Heart left ventricle (tissue), 16 donors: Measurements from ENCODE around the gene TRERF1. TPM values are rescaled to one million over a fixed set of nuclear protein-coding genes. Genes with fewer than 3 reads are reported as not detected.

ENCODE experiments used
- ATAC-seq, 4 donors: fragments of 200-7000 bp; cut with Tn5 transposase; one replicate each; pipeline ENCODE4 v1.9.1; 2020 to 2022; ENCODE audit warnings: moderate library complexity in 4 of 4, mild to moderate bottlenecking in 3 of 4, moderate number of reproducible peaks in 1 of 4
- DNase-seq, 5 donors: peaks; one replicate each; pipeline ENCODE4 v3.0.0-alpha.2; 2020
- H3K27ac ChIP-seq, 12 donors: fragments of 200-600 bp; sonication (generic) in 4 of 12; one replicate each; pipeline versions ENCODE4 v1.5.0 to v1.8.0; 2016 to 2022; ENCODE audit warnings: mild to moderate bottlenecking in 2 of 12
- H3K27me3 ChIP-seq, 9 donors: fragments of 200-600 bp; sonication (generic) in 2 of 9; one replicate each; pipeline versions ENCODE4 v1.5.1 to v1.8.0; 2016 to 2022; ENCODE audit warnings: mild to moderate bottlenecking in 3 of 9
- H3K36me3 ChIP-seq, 9 donors: fragments of 200-600 bp; sonication (generic) in 2 of 9; one replicate each; pipeline versions ENCODE4 v1.5.0 to v1.8.0; 2018 to 2022; ENCODE audit warnings: mild to moderate bottlenecking in 2 of 9
- H3K4me1 ChIP-seq, 12 donors: fragments of 200-600 bp; sonication (generic) in 4 of 12; one replicate each; pipeline versions ENCODE4 v1.5.0 to v1.8.0; 2016 to 2022; ENCODE audit warnings: mild to moderate bottlenecking in 3 of 12
- H3K4me3 ChIP-seq, 12 donors: fragments of 200-600 bp; sonication (generic) in 4 of 12; one replicate each; pipeline versions ENCODE4 v1.5.0 to v1.8.0; 2017 to 2022; ENCODE audit warnings: mild to moderate bottlenecking in 9 of 12, moderate library complexity in 4 of 12
- H3K9me3 ChIP-seq, 12 donors: fragments of 200-600 bp; sonication (generic) in 4 of 12; one replicate each; pipeline versions ENCODE4 v1.5.0 to v1.8.0; 2016 to 2022; ENCODE audit warnings: mild to moderate bottlenecking in 1 of 12
- CTCF ChIP-seq, 12 donors: fragments of 200-600 bp; sonication (generic) in 4 of 12; IDR thresholded peaks; one replicate each; pipeline versions ENCODE4 v1.5.0 to v1.8.0; 2018 to 2022; ENCODE audit warnings: antibody characterized with exemption in 12 of 12, mild to moderate bottlenecking in 5 of 12
- POLR2A ChIP-seq, 2 donors: fragments of 450-650 bp; IDR thresholded peaks; one replicate each; pipeline ENCODE4 v1.6.1; 2017; ENCODE audit warnings: antibody characterized with exemption in 2 of 2, mild to moderate bottlenecking in 2 of 2, moderate library complexity in 2 of 2
- WGBS, 4 donors: extraction: QIAGEN DNeasy Blood & Tissue Kit in 2 of 4; methylation state at CpG; one replicate each; pipeline versions ENCODE4 v1.1.5 to v1.1.7; 2013 to 2018; 5-methylcytosine and 5-hydroxymethylcytosine counted together
- intact Hi-C, 10 donors: fragments of 100-400 bp; cut with DNase I; formaldehyde crosslinking; loops; one replicate each; pipeline versions ENCODE4 v1.11.1 to v1.14.2; 2022
- polyA plus RNA-seq, 2 donors: library from polyadenylated mRNA; stranded (reverse); fragments of 200-250 nt; gene quantifications; one replicate each; pipeline ENCODE4 v1.2.3, GENCODE V29; 2013
- total RNA-seq, 9 donors: library from RNA; depleted of rRNA in 2 of 9; stranded (reverse); fragments of >200 nt in 2 of 9; fragmentation: NEBNext Ultra II Directional in 3 of 9; extraction: Animal tissue kit (Norgen Biotek cat#: 25700) in 3 of 9; gene quantifications; one replicate each; pipeline versions ENCODE4 v1.1.0 to v1.2.4, GENCODE V29; 2016 to 2023
- donor health status: ischemic (EF 13 %, LVEDD 7.1; RV severe dilation, severe dysfunction).
- donor health status: healthy with polysubstance abuse.
- donor health status: DM: no; HTN: yes; CAD: no.
- donor health status: DM: no; HTN: no; CAD: no.
- donor health status: ischemic (EF 25% LVEDD 6.9; RV normal size, moderate dysfunction).
- donor health status: ischemic (EF 25% LVEDD 5.7; RV mildly dilated, moderate dysfunction).
- donor health status: healthy.
- donor health status: DM: yes; HTN: yes; CAD: no.
- donor health status: ischemic (EF 35%, LVEDD 5.7; RV mildly dilated, moderate dysfunction).
- donor health status: nonischemic (EF 11% LVEDD 7.7; RV severe dilation, severe dysfunction).
- donor health status: DM: yes; HTN: yes; CAD: no.
- donor health status: PGD.
- donor health status: ischemic (EF 29% LVEDD 5.4; RV normal size, mild dysfunction).
- donor health status: nonischemic (EF 23%, LVEDD 6.1; RV moderate dilation, normal function).

The TRERF1 gene
- total and polyA plus RNA-seq, 11 donors = 0.53 to 4.5 (median 1.5) TPM

GRCh38 chr6:42199106-42199981, 252.4 kb downstream of the TRERF1 start:
- Histone ChIP-seq H3K27me3 (no peaks in the 10 kb centered on the region), H3K9me3 (peaks cover 0 to 3% (median 0%) of the 10 kb centered on the region in 12 donors), H3K36me3 (peaks cover 0 to 28% (median 6%) of the 10 kb centered on the region in 9 donors), H3K4me1 (peaks cover 0 to 12% (median 5%) of the 10 kb centered on the region in 12 donors), H3K27ac (no peak overlapping the region), H3K4me3 (no peak overlapping the region)
- no peak for TF ChIP-seq POLR2A (IDR thresholded peaks at IDR 0.05)
- no peak for ATAC-seq
- peak in 1 of 5 donors; percentile 39 for DNase-seq
- intact Hi-C loops = no loop called here
- 70 to 85% (median 82%) methylated on average over 5 of the region's 5 CpGs for WGBS, 4 donors

DNA sequence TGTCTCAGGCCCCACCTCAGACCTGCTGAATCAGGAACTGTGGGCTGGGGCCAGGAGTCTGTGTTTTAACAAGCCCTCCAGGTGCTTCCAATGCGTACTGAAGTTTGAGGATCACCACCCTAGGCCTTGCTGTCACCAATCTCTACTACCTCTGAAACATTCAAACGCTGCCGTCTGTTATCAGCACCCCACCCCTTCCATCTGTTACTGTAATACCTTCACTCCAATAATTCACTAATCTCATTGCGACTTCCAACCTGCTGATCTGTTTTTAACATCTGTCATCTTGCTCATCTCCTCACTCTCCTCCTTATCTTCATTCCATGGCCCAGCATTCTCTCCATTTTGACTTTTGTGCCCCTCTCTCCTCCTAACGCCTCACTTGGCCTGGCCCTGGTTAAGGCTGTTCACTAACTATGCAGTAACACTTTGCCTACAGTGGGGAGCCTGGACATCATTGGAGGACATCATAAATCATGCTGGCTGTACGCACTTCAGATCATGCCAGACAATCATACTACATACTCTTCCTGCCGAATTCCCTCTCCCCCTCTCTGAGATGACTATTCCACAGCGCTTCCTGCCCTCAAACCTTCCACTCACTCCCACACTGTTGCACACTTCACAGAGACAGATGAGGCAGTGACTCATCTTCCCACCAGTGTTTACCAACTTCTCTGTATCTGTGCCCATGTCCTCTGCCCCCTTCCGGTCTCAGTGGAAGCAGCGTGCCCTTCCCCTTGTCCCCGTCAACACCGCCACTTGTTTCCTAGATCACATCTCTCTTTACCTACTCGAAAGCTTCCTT, 254.0 kb downstream of the TRERF1 start:
- no peak for ATAC-seq
- no peak for DNase-seq
- Histone ChIP-seq H3K4me1 (peaks cover 0 to 12% (median 5%) of the 10 kb centered on the region in 12 donors), H3K36me3 (peaks cover 0 to 12% (median 0%) of the 10 kb centered on the region in 9 donors), H3K27ac (no peak overlapping the region), H3K4me3 (no peak overlapping the region), H3K27me3 (no peaks in the 10 kb centered on the region), H3K9me3 (peaks cover 0 to 3% (median 0%) of the 10 kb centered on the region in 12 donors)
- intact Hi-C loops = no loop called here
- TF ChIP-seq CTCF (IDR thresholded peaks at IDR 0.05) (no peak), POLR2A (IDR thresholded peaks at IDR 0.05) (no peak)
- WGBS, 4 donors = 73 to 77% (median 75%) methylated on average over 13 of the region's 13 CpGs

GRCh38 chr6:42195415-42195814, 256.3 kb downstream of the TRERF1 start:
- TF ChIP-seq POLR2A (IDR thresholded peaks at IDR 0.05) (no peak), CTCF (IDR thresholded peaks at IDR 0.05) (no peak)
- intact Hi-C loops = no loop called here

DNA sequence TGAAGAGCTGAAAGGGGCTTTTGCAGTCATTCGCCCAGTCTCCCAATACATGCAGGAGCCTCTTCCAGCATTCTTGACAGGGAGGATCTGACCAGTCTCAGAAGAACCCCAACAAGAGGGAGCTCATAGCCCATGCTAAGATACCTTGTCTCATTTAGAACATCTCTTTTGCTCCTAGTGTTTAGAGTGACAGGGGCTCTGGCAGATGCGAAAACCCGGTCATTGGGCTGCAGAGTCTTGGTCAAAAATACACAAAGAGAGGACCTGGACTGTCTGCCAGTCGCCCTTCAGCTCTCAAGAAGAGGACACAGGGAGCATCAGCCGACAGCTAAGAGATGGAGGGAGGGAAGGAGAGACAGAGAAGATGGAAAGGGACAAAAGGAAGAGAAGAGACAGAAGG, 257.7 kb downstream of the TRERF1 start:
- 88 to 95% (median 93%) methylated on average over 5 of the region's 5 CpGs for WGBS, 4 donors
- intact Hi-C loops = no loop called here

More at GRCh38 chr6:42195415-42195814, 256.3 kb downstream of the TRERF1 start:
- Histone ChIP-seq H3K27me3 (no peaks in the 10 kb centered on the region), H3K27ac (no peak overlapping the region), H3K4me1 (peaks cover 0 to 11% (median 2%) of the 10 kb centered on the region in 12 donors), H3K4me3 (no peak overlapping the region), H3K36me3 (no peaks in the 10 kb centered on the region), H3K9me3 (peaks cover 0 to 3% (median 0%) of the 10 kb centered on the region in 12 donors)
- 87 to 95% (median 93%) methylated on average over 4 of the region's 4 CpGs for WGBS, 4 donors
- ATAC-seq (no peak), DNase-seq (no peak)

More for the DNA sequence above, 257.7 kb downstream of the TRERF1 start:
- H3K9me3 ChIP-seq = no peaks in the 10 kb centered on the region
- H3K4me1 ChIP-seq = peaks cover 0 to 8% (median 0%) of the 10 kb centered on the region in 12 donors
- ATAC-seq (no peak), DNase-seq (no peak)
- no peak for TF ChIP-seq POLR2A (IDR thresholded peaks at IDR 0.05)
- no peak for TF ChIP-seq CTCF (IDR thresholded peaks at IDR 0.05)
- H3K27ac ChIP-seq = no peak overlapping the region
- no peaks in the 10 kb centered on the region for H3K27me3 ChIP-seq
- H3K4me3 ChIP-seq = no peak overlapping the region
- H3K36me3 ChIP-seq = no peaks in the 10 kb centered on the region
